Posterior cingulate gyrus (tissue), 11 donors: ENCODE results near the gene KIAA0232.
"Not testable (repeated sequence)": the region's sequence is repeated elsewhere in the genome, so short reads cannot be mapped to it uniquely, and the experiment has no call there.

Experiments
- DNase-seq, 10 donors: peaks; one replicate each; pipeline versions ENCODE4 v3.0.0 to v3.0.0-alpha.2; 2020 to 2021; ENCODE audit warnings: mixed read lengths in 3 of 10
- intact Hi-C: fragments of 100-400 bp; cut with DNase I; formaldehyde crosslinking; loops from one replicate; pipeline ENCODE4 v1.15.1; 2023

The KIAA0232 gene

GRCh38 chr4:6910340-6910959, 127.9 kb downstream of the KIAA0232 start:
- intact Hi-C loops, result no loop called here
- no peak for DNase-seq

- DNase-seq, result peak in 1 of 10 donors; percentile 15
- intact Hi-C loops, result no loop called here
These were observed 128.7 kb downstream of the KIAA0232 start for GRCh38 chr4:6910960-6911874.

- peak in 1 of 10 donors; percentile 21 for DNase-seq
- intact Hi-C loops, result not testable (repeated sequence)
These were observed 129.4 kb downstream of the KIAA0232 start for GRCh38 chr4:6911917-6912316.

- DNase-seq, result peak in 2 of 10 donors; percentile 67 to 84
- intact Hi-C loops, result no loop called here
These were observed 129.9 kb downstream of the KIAA0232 start for GRCh38 chr4:6912441-6912840.

- intact Hi-C loops, result no loop called here
- no peak for DNase-seq
These were observed 130.9 kb downstream of the KIAA0232 start for GRCh38 chr4:6913350-6913905.

GRCh38 chr4:6914448-6914847, 131.9 kb downstream of the KIAA0232 start:
- DNase-seq, result peak in 2 of 10 donors; percentile 75 to 89
- intact Hi-C loops, result no loop called here

GRCh38 chr4:6915041-6916005, 132.8 kb downstream of the KIAA0232 start:
- DNase-seq, result peak in 1 of 10 donors; percentile 27
- intact Hi-C loops, result no loop called here

- intact Hi-C loops, result no loop called here
- peak in 1 of 10 donors; percentile 59 for DNase-seq
These were observed 133.6 kb downstream of the KIAA0232 start for GRCh38 chr4:6916069-6916586.

GRCh38 chr4:6916587-6917460, 134.3 kb downstream of the KIAA0232 start:
- intact Hi-C loops, result no loop called here

GRCh38 chr4:6917461-6918271, 135.1 kb downstream of the KIAA0232 start:
- peak in 4 of 10 donors; percentile 37 to 90 (median 64) for DNase-seq
- intact Hi-C loops, result no loop called here

More at GRCh38 chr4:6916587-6917460, 134.3 kb downstream of the KIAA0232 start:
- peak in 2 of 10 donors; percentile 61 to 89 for DNase-seq

- DNase-seq, result peak in 1 of 10 donors; percentile 16
- intact Hi-C loops, result no loop called here
These were observed 135.8 kb downstream of the KIAA0232 start for GRCh38 chr4:6918338-6918737.

GRCh38 chr4:6920171-6920570, 137.6 kb downstream of the KIAA0232 start:
- peak in 1 of 10 donors; percentile 1 for DNase-seq
- intact Hi-C loops, result no loop called here

- peak in 1 of 10 donors; percentile 49 for DNase-seq
- intact Hi-C loops, result no loop called here
These were observed 141.0 kb downstream of the KIAA0232 start for GRCh38 chr4:6923507-6923906.

- intact Hi-C loops, result no loop called here
These were observed 141.8 kb downstream of the KIAA0232 start for GRCh38 chr4:6924361-6924779.

GRCh38 chr4:6925357-6925836, 142.9 kb downstream of the KIAA0232 start:
- intact Hi-C loops, result no loop called here

More at GRCh38 chr4:6924361-6924779, 141.8 kb downstream of the KIAA0232 start:
- no peak for DNase-seq

GRCh38 chr4:6926081-6926480, 143.6 kb downstream of the KIAA0232 start:
- no peak for DNase-seq
- intact Hi-C loops, result no loop called here

More at GRCh38 chr4:6925357-6925836, 142.9 kb downstream of the KIAA0232 start:
- peak in 1 of 10 donors; percentile 72 for DNase-seq

GRCh38 chr4:6926681-6927478, 144.4 kb downstream of the KIAA0232 start:
- intact Hi-C loops, result no loop called here
- DNase-seq, result peak in 1 of 10 donors; percentile 43
